ENCODE data around the gene CFDP1. TPM values are rescaled to one million over a fixed set of nuclear protein-coding genes. Genes with fewer than 3 reads are reported as not detected.

CFDP1 gene
- total RNA-seq, 1 donor from 2014 or later = 70.5 TPM

- no peak for DNase-seq (ENCODE audit: low spot score)
These were observed 181.0 kb downstream of the CFDP1 start for GRCh38 chr16:75252049-75252864.

DNA sequence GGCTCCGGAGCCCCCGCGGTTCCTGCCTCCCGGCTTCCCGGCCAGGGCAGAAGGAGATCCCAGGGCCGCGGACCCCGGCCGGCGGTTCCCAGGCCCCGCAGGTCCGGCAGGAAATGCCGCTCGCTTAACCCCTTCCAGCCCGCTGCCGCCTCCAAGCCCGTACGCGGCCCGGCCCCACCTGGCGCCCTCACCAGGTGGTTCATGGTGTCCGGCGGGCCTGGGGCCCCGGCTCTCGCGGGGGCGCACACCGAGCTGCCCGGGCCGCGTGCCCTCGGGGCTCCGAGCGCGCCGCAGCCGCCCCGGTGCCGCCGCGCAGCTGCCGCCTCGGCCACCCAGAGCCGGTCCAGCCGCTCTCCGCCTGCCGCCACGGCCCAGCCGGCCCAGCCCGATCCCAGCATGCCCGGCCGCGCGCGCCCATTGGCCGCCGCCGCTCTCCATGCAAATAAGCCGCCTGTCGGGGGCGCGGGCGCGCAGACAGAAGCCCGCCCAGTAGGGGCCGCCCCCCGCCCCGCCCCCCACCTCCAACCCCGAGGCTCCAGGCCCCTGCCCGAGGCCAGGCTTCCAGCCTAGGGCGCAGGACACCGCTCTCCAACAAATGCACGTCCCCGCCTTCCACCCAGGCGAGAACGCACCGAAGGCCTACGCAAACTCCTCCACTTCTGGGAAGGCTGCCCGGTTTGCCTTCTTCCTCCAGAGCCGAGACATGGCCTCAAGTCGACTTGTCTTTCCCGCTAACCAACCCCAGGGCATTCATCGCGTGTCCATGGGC is 181.8 kb downstream of the CFDP1 start, which contains the start of gene BCAR1:
Gene BCAR1, minus strand, starts transcription at position 345 of the 769 bp plus-strand sequence. Its CDS starts 142 bp downstream, at position 203.
- DNase-seq (ENCODE audit: low spot score) = peak; percentile 93

DNA sequence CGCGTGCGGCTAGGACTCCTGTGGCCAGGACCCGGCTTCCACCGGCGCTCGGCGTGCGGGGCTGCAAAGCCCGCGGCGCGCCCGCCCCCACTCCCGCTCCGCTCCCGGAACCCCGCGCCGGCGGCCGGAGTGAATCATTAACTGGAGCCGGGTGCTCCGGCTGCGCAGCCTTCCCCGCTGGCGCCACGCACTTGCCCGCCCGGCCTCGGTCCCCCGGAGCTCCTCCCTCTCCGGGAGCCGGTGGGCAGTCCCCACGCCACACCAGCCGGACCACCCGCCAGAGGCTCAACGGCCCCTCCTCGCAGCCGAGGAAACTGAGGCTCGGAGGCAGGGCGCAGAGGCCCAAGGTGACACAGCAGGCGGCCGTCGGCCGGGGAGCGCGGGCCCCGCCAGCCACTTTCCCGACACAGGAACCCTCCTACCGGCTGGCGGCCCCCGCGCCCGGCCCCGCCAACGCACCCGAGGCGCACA is 182.5 kb downstream of the CFDP1 start:
- DNase-seq (ENCODE audit: low spot score) = no peak

GRCh38 chr16:75250089-75250808 is 183.1 kb downstream of the CFDP1 start:
- no peak for DNase-seq (ENCODE audit: low spot score)

GRCh38 chr16:75249441-75249840 is 183.9 kb downstream of the CFDP1 start:
- DNase-seq (ENCODE audit: low spot score) = no peak

GRCh38 chr16:75248536-75249380 is 184.5 kb downstream of the CFDP1 start:
- no peak for DNase-seq (ENCODE audit: low spot score)

- DNase-seq (ENCODE audit: low spot score) = no peak
These were observed 185.2 kb downstream of the CFDP1 start for GRCh38 chr16:75248142-75248535.

GRCh38 chr16:75247249-75247648 is 186.1 kb downstream of the CFDP1 start:
- DNase-seq (ENCODE audit: low spot score) = no peak

- peak; percentile 50 for DNase-seq (ENCODE audit: low spot score)
These were observed 186.6 kb downstream of the CFDP1 start for GRCh38 chr16:75246504-75247205.

- DNase-seq (ENCODE audit: low spot score) = peak; percentile 93
These were observed 188.2 kb downstream of the CFDP1 start for GRCh38 chr16:75244844-75245758.

DNA sequence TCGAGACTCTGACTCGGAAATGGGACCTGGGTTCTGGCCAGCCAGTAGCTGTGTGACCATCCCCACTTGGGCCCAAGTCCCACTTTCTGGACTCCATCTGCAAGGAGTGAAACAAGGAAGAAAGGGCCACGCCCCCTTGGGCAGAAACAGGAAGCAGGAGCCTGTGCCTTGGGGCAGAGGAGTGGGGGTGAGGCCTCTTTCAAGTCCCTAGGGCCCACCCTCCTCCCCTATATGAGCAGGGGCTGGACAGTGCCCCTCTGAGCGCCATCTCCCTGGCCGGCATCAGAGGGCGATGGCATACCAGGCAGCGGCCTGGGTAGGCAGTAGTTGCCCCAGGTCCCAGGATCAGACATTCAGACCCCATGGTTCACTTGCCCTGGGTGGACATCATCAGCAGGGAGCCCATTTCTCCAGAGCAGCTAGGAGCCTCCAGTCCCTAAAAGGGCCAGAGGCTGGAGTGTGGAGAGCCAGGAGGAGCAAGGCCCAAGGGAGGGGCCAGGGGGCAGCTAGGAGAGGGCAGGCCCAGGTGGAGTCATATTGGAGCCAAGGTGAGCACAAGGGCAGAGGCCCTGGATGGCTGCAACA is 189.0 kb downstream of the CFDP1 start:
- peak; percentile 72 for DNase-seq (ENCODE audit: low spot score)

Other genes with a start within 250 kb of the CFDP1 start
- gene CTRB2, start 226.3 kb downstream of the CFDP1 start, total RNA-seq (ENCODE audit: insufficient read depth, low replicate concordance) = not detected
- not detected for gene CTRB1, start 214.5 kb downstream of the CFDP1 start, total RNA-seq (ENCODE audit: insufficient read depth, low replicate concordance)
- 30.1 TPM for gene BCAR1, start 181.9 kb downstream of the CFDP1 start, total RNA-seq (ENCODE audit: insufficient read depth, low replicate concordance)
- 12.3 TPM for gene TMEM170A, start 31.2 kb upstream of the CFDP1 start, total RNA-seq (ENCODE audit: insufficient read depth, low replicate concordance)
- gene CHST6, start 61.9 kb upstream of the CFDP1 start, total RNA-seq (ENCODE audit: insufficient read depth, low replicate concordance) = 0.48 TPM
- gene CHST5, start 102.6 kb upstream of the CFDP1 start, total RNA-seq (ENCODE audit: insufficient read depth, low replicate concordance) = 1.4 TPM
- gene TMEM231, start 122.7 kb upstream of the CFDP1 start, total RNA-seq (ENCODE audit: insufficient read depth, low replicate concordance) = 10.4 TPM
- gene GABARAPL2, start 132.9 kb upstream of the CFDP1 start, total RNA-seq (ENCODE audit: insufficient read depth, low replicate concordance) = 99.7 TPM
- gene ADAT1, start 189.8 kb upstream of the CFDP1 start, total RNA-seq (ENCODE audit: insufficient read depth, low replicate concordance) = 58.5 TPM
- 92.7 TPM for gene KARS1, start 214.2 kb upstream of the CFDP1 start, total RNA-seq (ENCODE audit: insufficient read depth, low replicate concordance)
- gene TERF2IP, start 214.3 kb upstream of the CFDP1 start, total RNA-seq (ENCODE audit: insufficient read depth, low replicate concordance) = 55.1 TPM
- gene CPHXL2, start 243.5 kb upstream of the CFDP1 start, total RNA-seq (ENCODE audit: insufficient read depth, low replicate concordance) = not detected

Measured in umbilical cord (tissue), 2 donors.